SK-N-SH (cell line): ENCODE measurements around the gene PTPRK. TPM values are rescaled to one million over a fixed set of nuclear protein-coding genes. Genes with fewer than 3 reads are reported as not detected.

Source experiments
- CTCF ChIA-PET: fragments of 300-600, 350-600 bp; formaldehyde crosslinking; extraction: SDS; loops from one replicate; lab custom pipeline; 2021; lab: Yijun Ruan, JAX
- POLR2A ChIA-PET: fragments of 350-600 bp; sonication (Branson Sonifier 250); formaldehyde crosslinking; extraction: SDS; loops from one replicate; lab custom pipeline; 2020; ENCODE audit warnings: antibody characterized with exemption, inconsistent platforms; lab: Yijun Ruan, JAX
- DNase-seq: peaks from one replicate; pipeline ENCODE4 v3.0.0; 2012
- H2AFZ ChIP-seq: fragments of 200-600 bp; sonication (generic); 2 replicates; pipeline ENCODE4 v1.8.1; 2016; ENCODE audit warnings: antibody characterized with exemption, mild to moderate bottlenecking, low read depth
- H3F3A ChIP-seq: fragments of 200-600 bp; sonication (generic); replicated peaks from 2 replicates; pipeline ENCODE3; 2016; ENCODE audit warnings: antibody characterized with exemption, mild to moderate bottlenecking; ENCODE audit not compliant: insufficient read depth
- H3K27ac ChIP-seq, 2 experiments: fragments of 200-500 bp in 1 of 2; fragments of 200-600 bp in 1 of 2; sonication (Bioruptor generic) in 1 of 2; sonication (generic), shearing (Covaris generic) in 1 of 2; 2 replicates each; pipeline versions ENCODE4 v1.5.1 to v1.6.1; 2014 to 2016; ENCODE audit warnings: low read depth in 2 of 2, inconsistent platforms in 1 of 2, low read length in 1 of 2, mild to moderate bottlenecking in 1 of 2, mixed read lengths in 1 of 2
- H3K27me3 ChIP-seq: fragments of 200-600 bp; sonication (generic), shearing (Covaris generic); 2 replicates; pipeline ENCODE4 v1.6.1; 2016; ENCODE audit warnings: mixed run types; ENCODE audit not compliant: insufficient read depth
- H3K36me3 ChIP-seq, 2 experiments: fragments of 200-500 bp in 1 of 2; fragments of 200-600 bp in 1 of 2; sonication (Bioruptor generic) in 1 of 2; sonication (generic) in 1 of 2; replicated peaks in 1 of 2; 2 replicates each; pipeline versions ENCODE3 to v1.5.1; 2014 to 2016; ENCODE audit warnings: low read length in 1 of 2, mild to moderate bottlenecking in 1 of 2; ENCODE audit not compliant: insufficient read depth in 2 of 2, control insufficient read depth in 1 of 2
- H3K4me1 ChIP-seq, 2 experiments: fragments of 200-500 bp in 1 of 2; fragments of 200-600 bp in 1 of 2; sonication (Bioruptor generic) in 1 of 2; sonication (generic), shearing (Covaris generic) in 1 of 2; 2 replicates each; pipeline versions ENCODE4 v1.5.1 to v1.6.1; 2014 to 2016; ENCODE audit warnings: low read depth in 1 of 2, low read length in 1 of 2, mixed run types in 1 of 2; ENCODE audit not compliant: insufficient read depth in 2 of 2, control insufficient read depth in 1 of 2
- H3K4me2 ChIP-seq: fragments of 200-600 bp; sonication (generic), shearing (Covaris generic); 2 replicates; pipeline ENCODE4 v1.6.1; 2017; ENCODE audit warnings: mixed run types
- H3K4me3 ChIP-seq, 2 experiments: fragments of 200-500 bp in 1 of 2; fragments of 200-600 bp in 1 of 2; sonication (Bioruptor generic) in 1 of 2; sonication (generic), shearing (Covaris generic) in 1 of 2; 2 replicates each; pipeline versions ENCODE4 v1.5.1 to v1.8.1; 2014 to 2016; ENCODE audit warnings: low read depth in 2 of 2, inconsistent platforms in 1 of 2, low read length in 1 of 2, mild to moderate bottlenecking in 1 of 2, mixed read lengths in 1 of 2, moderate library complexity in 1 of 2
- H3K79me2 ChIP-seq: fragments of 200-600 bp; sonication (generic); 2 replicates; pipeline ENCODE4 v1.8.1; 2017; ENCODE audit warnings: mild to moderate bottlenecking; ENCODE audit not compliant: insufficient read depth
- H3K9ac ChIP-seq: fragments of 200-600 bp; sonication (generic); 2 replicates; pipeline ENCODE4 v1.6.1; 2017; ENCODE audit warnings: mixed run types
- H3K9me2 ChIP-seq: fragments of 200-600 bp; sonication (generic); 2 replicates; pipeline ENCODE4 v1.6.1; 2017; ENCODE audit warnings: mixed run types
- H3K9me3 ChIP-seq: fragments of 200-600 bp; sonication (generic); 2 replicates; pipeline ENCODE4 v1.6.1; 2017; ENCODE audit warnings: mixed run types, mild to moderate bottlenecking, moderate library complexity
- H4K20me1 ChIP-seq: fragments of 200-600 bp; sonication (generic); 2 replicates; pipeline ENCODE4 v1.6.1; 2017; ENCODE audit warnings: mild to moderate bottlenecking, mixed run types; ENCODE audit not compliant: insufficient read depth
- CHD2 ChIP-seq: fragments of 150-350 bp; IDR thresholded peaks from 2 replicates; pipeline ENCODE4 v1.6.1; 2018; ENCODE audit warnings: low read length; ENCODE audit not compliant: partially characterized antibody
- FOXM1 ChIP-seq: IDR thresholded peaks from 2 replicates; pipeline ENCODE4 v1.4.0; 2012; ENCODE audit warnings: low read depth, mild to moderate bottlenecking
- GABPA ChIP-seq: IDR thresholded peaks from 2 replicates; pipeline ENCODE4 v1.4.0; 2012; ENCODE audit warnings: low read depth, mild to moderate bottlenecking
- GATA2 ChIP-seq: sonication (generic); formaldehyde crosslinking; IDR thresholded peaks from 2 replicates; pipeline ENCODE4 v1.5.0; 2020; ENCODE audit warnings: mild to moderate bottlenecking, missing genetic modification reagents
- JUND ChIP-seq: IDR thresholded peaks from 2 replicates; pipeline ENCODE4 v1.4.0; 2012
- MEF2A ChIP-seq: IDR thresholded peaks from 2 replicates; pipeline ENCODE4 v1.4.0; 2012; ENCODE audit warnings: low read depth, borderline replicate concordance
- NFIC ChIP-seq: IDR thresholded peaks from 2 replicates; pipeline ENCODE4 v1.4.0; 2012; ENCODE audit warnings: borderline replicate concordance
- RAD21 ChIP-seq: IDR thresholded peaks from 2 replicates; pipeline ENCODE4 v1.6.1; 2012; ENCODE audit warnings: mild to moderate bottlenecking, low read length
- RCOR1 ChIP-seq: fragments of 150-350 bp; IDR thresholded peaks from 2 replicates; pipeline ENCODE4 v1.6.1; 2017; ENCODE audit warnings: antibody characterized with exemption, low read length
- RFX5 ChIP-seq: IDR thresholded peaks from 2 replicates; pipeline ENCODE4 v1.6.1; 2012; ENCODE audit warnings: mild to moderate bottlenecking, improper control_type of control experiment, low read length
- RXRA ChIP-seq: IDR thresholded peaks from 2 replicates; pipeline ENCODE4 v1.4.0; 2012; ENCODE audit warnings: low read depth, mild to moderate bottlenecking, borderline replicate concordance
- SIN3A ChIP-seq: IDR thresholded peaks from 2 replicates; pipeline ENCODE4 v1.6.1; 2012; ENCODE audit warnings: low read depth, mild to moderate bottlenecking, low read length, moderate library complexity, borderline replicate concordance
- SMC3 ChIP-seq: IDR thresholded peaks from 2 replicates; pipeline ENCODE4 v1.6.1; 2012; ENCODE audit warnings: low read depth, low read length, improper control_type of control experiment
- TAF1 ChIP-seq: IDR thresholded peaks from 2 replicates; pipeline ENCODE4 v1.6.1; 2012; ENCODE audit warnings: low read depth, mild to moderate bottlenecking, low read length, moderate library complexity, borderline replicate concordance
- TEAD4 ChIP-seq: IDR thresholded peaks from 2 replicates; pipeline ENCODE4 v1.4.0; 2012; ENCODE audit warnings: mild to moderate bottlenecking, borderline replicate concordance; ENCODE audit not compliant: insufficient read depth
- WGBS: methylation state at CpG from one replicate; pipeline ENCODE4 v1.1.6; 2017; ENCODE audit warnings: low lambda C conversion rate; 5-methylcytosine and 5-hydroxymethylcytosine counted together
- polyA plus RNA-seq, 3 experiments: library from polyadenylated mRNA; depleted of rRNA; stranded (reverse); fragments of >200 nt; gene quantifications; 2 replicates each; pipeline ENCODE4 v1.2.3, GENCODE V29; 2012
- TF ChIP-seq, protein P1 (sequence below): IDR thresholded peaks from 2 replicates; pipeline ENCODE4 v1.4.0; 2012; ENCODE audit warnings: low read depth, borderline replicate concordance
- TF ChIP-seq, protein P2 (sequence below): IDR thresholded peaks from 2 replicates; pipeline ENCODE4 v1.6.1; 2012; ENCODE audit warnings: mild to moderate bottlenecking, low read depth, low read length, moderate library complexity
- TF ChIP-seq, protein P3 (sequence below): fragments of 150-350 bp; IDR thresholded peaks from 2 replicates; pipeline ENCODE4 v1.6.1; 2016; ENCODE audit warnings: mild to moderate bottlenecking, low read depth, low read length
- TF ChIP-seq, protein P4 (sequence below): fragments of 150-350 bp; IDR thresholded peaks from 2 replicates; pipeline ENCODE4 v1.6.1; 2017; ENCODE audit warnings: antibody characterized with exemption, low read length, low read depth, borderline replicate concordance
- TF ChIP-seq, protein P5 (sequence below): IDR thresholded peaks from 2 replicates; pipeline ENCODE4 v1.4.0; 2012; ENCODE audit warnings: low read depth

The PTPRK gene
- polyA plus RNA-seq, 1 of the 3 experiments (the other 2 are of a cell fraction): 9.5 TPM

DNA sequence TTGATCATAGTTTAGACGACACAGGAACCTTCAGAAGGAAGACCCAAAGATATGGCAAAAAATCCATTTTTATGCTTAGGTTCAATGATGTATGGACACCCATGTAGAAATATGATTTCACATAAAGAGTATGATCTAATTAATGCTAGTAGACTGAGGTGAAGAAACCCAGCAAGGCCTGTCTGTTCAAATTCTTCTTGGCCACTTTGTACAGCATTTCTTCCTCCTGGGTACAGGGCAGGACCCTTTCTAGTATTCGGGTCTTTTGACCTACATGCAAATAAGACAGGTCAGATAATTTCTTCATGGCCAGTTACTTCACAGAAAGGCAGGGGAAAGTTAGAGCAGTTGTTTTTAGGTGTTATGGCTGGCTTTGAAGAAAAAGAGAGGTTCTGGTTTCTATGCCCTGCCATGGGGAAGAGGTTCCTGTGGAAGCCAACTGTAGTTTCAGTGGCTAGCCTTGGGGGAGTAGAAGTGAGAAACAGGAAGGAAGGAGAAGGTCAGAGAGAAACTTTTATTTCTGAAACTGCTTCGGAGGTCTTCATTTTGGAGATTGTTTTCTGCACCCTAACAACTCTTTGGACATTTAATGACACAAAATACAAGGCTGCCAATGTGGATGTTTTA, 208.3 kb downstream of the PTPRK start:
- TF ChIP-seq RAD21: no peak
- TF ChIP-seq RXRA: no peak
- no peak for TF ChIP-seq JUND
- TF ChIP-seq, protein P1, sequence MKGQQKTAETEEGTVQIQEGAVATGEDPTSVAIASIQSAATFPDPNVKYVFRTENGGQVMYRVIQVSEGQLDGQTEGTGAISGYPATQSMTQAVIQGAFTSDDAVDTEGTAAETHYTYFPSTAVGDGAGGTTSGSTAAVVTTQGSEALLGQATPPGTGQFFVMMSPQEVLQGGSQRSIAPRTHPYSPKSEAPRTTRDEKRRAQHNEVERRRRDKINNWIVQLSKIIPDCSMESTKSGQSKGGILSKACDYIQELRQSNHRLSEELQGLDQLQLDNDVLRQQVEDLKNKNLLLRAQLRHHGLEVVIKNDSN: no peak
- TF ChIP-seq, protein P2, sequence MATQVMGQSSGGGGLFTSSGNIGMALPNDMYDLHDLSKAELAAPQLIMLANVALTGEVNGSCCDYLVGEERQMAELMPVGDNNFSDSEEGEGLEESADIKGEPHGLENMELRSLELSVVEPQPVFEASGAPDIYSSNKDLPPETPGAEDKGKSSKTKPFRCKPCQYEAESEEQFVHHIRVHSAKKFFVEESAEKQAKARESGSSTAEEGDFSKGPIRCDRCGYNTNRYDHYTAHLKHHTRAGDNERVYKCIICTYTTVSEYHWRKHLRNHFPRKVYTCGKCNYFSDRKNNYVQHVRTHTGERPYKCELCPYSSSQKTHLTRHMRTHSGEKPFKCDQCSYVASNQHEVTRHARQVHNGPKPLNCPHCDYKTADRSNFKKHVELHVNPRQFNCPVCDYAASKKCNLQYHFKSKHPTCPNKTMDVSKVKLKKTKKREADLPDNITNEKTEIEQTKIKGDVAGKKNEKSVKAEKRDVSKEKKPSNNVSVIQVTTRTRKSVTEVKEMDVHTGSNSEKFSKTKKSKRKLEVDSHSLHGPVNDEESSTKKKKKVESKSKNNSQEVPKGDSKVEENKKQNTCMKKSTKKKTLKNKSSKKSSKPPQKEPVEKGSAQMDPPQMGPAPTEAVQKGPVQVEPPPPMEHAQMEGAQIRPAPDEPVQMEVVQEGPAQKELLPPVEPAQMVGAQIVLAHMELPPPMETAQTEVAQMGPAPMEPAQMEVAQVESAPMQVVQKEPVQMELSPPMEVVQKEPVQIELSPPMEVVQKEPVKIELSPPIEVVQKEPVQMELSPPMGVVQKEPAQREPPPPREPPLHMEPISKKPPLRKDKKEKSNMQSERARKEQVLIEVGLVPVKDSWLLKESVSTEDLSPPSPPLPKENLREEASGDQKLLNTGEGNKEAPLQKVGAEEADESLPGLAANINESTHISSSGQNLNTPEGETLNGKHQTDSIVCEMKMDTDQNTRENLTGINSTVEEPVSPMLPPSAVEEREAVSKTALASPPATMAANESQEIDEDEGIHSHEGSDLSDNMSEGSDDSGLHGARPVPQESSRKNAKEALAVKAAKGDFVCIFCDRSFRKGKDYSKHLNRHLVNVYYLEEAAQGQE: no peak
- TF ChIP-seq CHD2: no peak
- TF ChIP-seq, protein P3, sequence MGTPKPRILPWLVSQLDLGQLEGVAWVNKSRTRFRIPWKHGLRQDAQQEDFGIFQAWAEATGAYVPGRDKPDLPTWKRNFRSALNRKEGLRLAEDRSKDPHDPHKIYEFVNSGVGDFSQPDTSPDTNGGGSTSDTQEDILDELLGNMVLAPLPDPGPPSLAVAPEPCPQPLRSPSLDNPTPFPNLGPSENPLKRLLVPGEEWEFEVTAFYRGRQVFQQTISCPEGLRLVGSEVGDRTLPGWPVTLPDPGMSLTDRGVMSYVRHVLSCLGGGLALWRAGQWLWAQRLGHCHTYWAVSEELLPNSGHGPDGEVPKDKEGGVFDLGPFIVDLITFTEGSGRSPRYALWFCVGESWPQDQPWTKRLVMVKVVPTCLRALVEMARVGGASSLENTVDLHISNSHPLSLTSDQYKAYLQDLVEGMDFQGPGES: no peak
- Histone ChIP-seq H3K9me2 (no peaks in the 10 kb centered on the region), H3K79me2 (peaks cover 13% of the 10 kb centered on the region; the same call in 1 of the 2 replicates), H2AFZ (no peak overlapping the region), H3K9me3 (no peaks in the 10 kb centered on the region), H3K4me3 (no peak overlapping the region), H3K36me3 (no peaks in the 10 kb centered on the region), H3K27ac (no peak overlapping the region), H3K9ac (no peak overlapping the region), H3F3A (peaks cover 3% of the 10 kb centered on the region), H4K20me1 (no peaks in the 10 kb centered on the region), H3K4me1 (no peaks in the 10 kb centered on the region), H3K27me3 (no peaks in the 10 kb centered on the region), H3K4me2 (no peak overlapping the region)
- WGBS: 67% methylated on average over 3 of the region's 3 CpGs
- DNase-seq: no peak
- ChIA-PET POLR2A (no interaction called here), CTCF (no interaction called here)

DNA sequence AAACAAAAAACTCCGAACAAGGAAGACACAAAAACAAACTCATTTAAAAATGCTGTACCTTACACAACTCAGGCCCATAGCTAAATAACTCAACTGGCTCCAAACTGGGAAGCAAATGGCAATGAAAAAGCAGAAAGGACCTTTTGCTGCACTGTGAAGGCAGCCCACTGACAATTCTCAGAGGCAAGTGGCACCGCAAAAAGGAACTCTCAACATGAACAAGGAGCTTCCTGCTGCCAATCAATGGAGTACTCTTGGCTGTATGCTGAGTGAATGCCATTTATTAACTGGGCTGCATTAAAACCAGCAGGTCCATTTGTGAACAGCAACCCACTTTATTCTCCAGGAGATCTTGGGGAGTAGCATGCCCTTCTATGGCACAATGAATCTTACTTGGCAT, 209.9 kb downstream of the PTPRK start:
- no peak overlapping the region for H3K9ac ChIP-seq
- TF ChIP-seq RFX5: no peak
- TF ChIP-seq MEF2A: no peak
- TF ChIP-seq TAF1: no peak
- no peak for TF ChIP-seq NFIC
- no peak for TF ChIP-seq TEAD4
- TF ChIP-seq FOXM1: no peak
- no peak for TF ChIP-seq GABPA
- TF ChIP-seq, protein P4, sequence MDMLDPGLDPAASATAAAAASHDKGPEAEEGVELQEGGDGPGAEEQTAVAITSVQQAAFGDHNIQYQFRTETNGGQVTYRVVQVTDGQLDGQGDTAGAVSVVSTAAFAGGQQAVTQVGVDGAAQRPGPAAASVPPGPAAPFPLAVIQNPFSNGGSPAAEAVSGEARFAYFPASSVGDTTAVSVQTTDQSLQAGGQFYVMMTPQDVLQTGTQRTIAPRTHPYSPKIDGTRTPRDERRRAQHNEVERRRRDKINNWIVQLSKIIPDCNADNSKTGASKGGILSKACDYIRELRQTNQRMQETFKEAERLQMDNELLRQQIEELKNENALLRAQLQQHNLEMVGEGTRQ: no peak
- TF ChIP-seq RCOR1: no peak
- no peak for TF ChIP-seq GATA2 (CRISPR knock-in tag)
- TF ChIP-seq RXRA: no peak
- TF ChIP-seq SMC3: no peak
- no peak for TF ChIP-seq SIN3A
- TF ChIP-seq, protein P1: no peak
- TF ChIP-seq, protein P5, sequence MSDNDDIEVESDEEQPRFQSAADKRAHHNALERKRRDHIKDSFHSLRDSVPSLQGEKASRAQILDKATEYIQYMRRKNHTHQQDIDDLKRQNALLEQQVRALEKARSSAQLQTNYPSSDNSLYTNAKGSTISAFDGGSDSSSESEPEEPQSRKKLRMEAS: no peak
- TF ChIP-seq, all 33 proteins: peak for 0
- no peaks in the 10 kb centered on the region for H3K27me3 ChIP-seq
- H4K20me1 ChIP-seq: no peaks in the 10 kb centered on the region; the same call in 1 of the 2 replicates
- ChIA-PET POLR2A (no interaction called here), CTCF (no interaction called here)
- H3K79me2 ChIP-seq: peaks cover 13% of the 10 kb centered on the region; the same call in 1 of the 2 replicates
- no peak overlapping the region for H3K27ac ChIP-seq
- no peak overlapping the region for H2AFZ ChIP-seq
- no peak for DNase-seq
- no peaks in the 10 kb centered on the region for H3K4me1 ChIP-seq
- no peak overlapping the region for H3K4me3 ChIP-seq
- H3F3A ChIP-seq: peaks cover 6% of the 10 kb centered on the region
- 98% methylated on average over 2 of the region's 2 CpGs for WGBS
- no peaks in the 10 kb centered on the region for H3K9me2 ChIP-seq
- H3K9me3 ChIP-seq: no peaks in the 10 kb centered on the region
- H3K4me2 ChIP-seq: no peak overlapping the region
- no peaks in the 10 kb centered on the region for H3K36me3 ChIP-seq
